Stimulated activated CD8-positive, alpha-beta memory T cell treated with anti-CD3 and anti-CD28 coated beads, Interleukin-12 subunit alpha, Interleukin-12 subunit beta, amount 100 ng/mL, for 24 hours (primary cell): ENCODE data around the gene KCNK17.

Experiments
- DNase-seq: peaks from one replicate; pipeline ENCODE4 v3.0.0-alpha.2; 2020; ENCODE audit errors: extremely low read depth

Gene KCNK17

GRCh38 chr6:39314273-39314795 is at the start of gene KCNK17:
TSS of gene KCNK17 (minus strand) at chr6:39314419. CDS start at chr6:39314320, 99 bp downstream.
- DNase-seq, result no peak

- DNase-seq, result no peak
These were observed 49.1 kb upstream of the KCNK17 start for GRCh38 chr6:39363280-39363679.

GRCh38 chr6:39362487-39362865 is 48.3 kb upstream of the KCNK17 start:
- no peak for DNase-seq

- no peak for DNase-seq
These were observed 47.7 kb upstream of the KCNK17 start for GRCh38 chr6:39361657-39362486.

GRCh38 chr6:39360378-39360777 is 46.2 kb upstream of the KCNK17 start:
- DNase-seq, result no peak

GRCh38 chr6:39357998-39358686 is 43.9 kb upstream of the KCNK17 start:
- DNase-seq, result no peak

- DNase-seq, result no peak
These were observed 39.6 kb upstream of the KCNK17 start for GRCh38 chr6:39353698-39354315.

- DNase-seq, result no peak
These were observed 36.7 kb upstream of the KCNK17 start for GRCh38 chr6:39350723-39351505.

GRCh38 chr6:39348740-39349139 is 34.5 kb upstream of the KCNK17 start:
- no peak for DNase-seq

GRCh38 chr6:39347906-39348585 is 33.8 kb upstream of the KCNK17 start:
- no peak for DNase-seq

GRCh38 chr6:39347206-39347605 is 33.0 kb upstream of the KCNK17 start:
- DNase-seq, result no peak

GRCh38 chr6:39344821-39345280 is 30.6 kb upstream of the KCNK17 start:
- no peak for DNase-seq

GRCh38 chr6:39343396-39343870 is 29.2 kb upstream of the KCNK17 start:
- DNase-seq, result no peak

- no peak for DNase-seq
These were observed 28.6 kb upstream of the KCNK17 start for GRCh38 chr6:39342692-39343395.

- no peak for DNase-seq
These were observed 27.7 kb upstream of the KCNK17 start for GRCh38 chr6:39341937-39342336.

- no peak for DNase-seq
These were observed 27.1 kb upstream of the KCNK17 start for GRCh38 chr6:39341352-39341751.

- no peak for DNase-seq
These were observed 25.8 kb upstream of the KCNK17 start for GRCh38 chr6:39339868-39340550.

- DNase-seq, result no peak
These were observed 25.1 kb upstream of the KCNK17 start for GRCh38 chr6:39339096-39339867.

- no peak for DNase-seq
These were observed 24.2 kb upstream of the KCNK17 start for GRCh38 chr6:39338397-39338796.
